H1 (cell line): ENCODE results near the gene ZBTB20. TPM values are rescaled to one million over a fixed set of nuclear protein-coding genes. Genes with fewer than 3 reads are reported as not detected.

Source experiments
- CHD2 ChIP-seq: IDR thresholded peaks from 2 replicates; pipeline ENCODE4 v1.6.1; 2012; ENCODE audit warnings: low read length, improper control_type of control experiment
- MAFK ChIP-seq: IDR thresholded peaks from 2 replicates; pipeline ENCODE4 v1.6.1; 2012; ENCODE audit warnings: low read depth, mild to moderate bottlenecking, improper control_type of control experiment, low read length
- POLR2A ChIP-seq, 2 experiments: IDR thresholded peaks; 1 replicate in 1 of 2; 2 replicates in 1 of 2; pipeline ENCODE4 v1.6.1; 2011; ENCODE audit warnings: low read depth in 2 of 2, low read length in 2 of 2, mild to moderate bottlenecking in 2 of 2; ENCODE audit errors: control extremely low read depth in 1 of 2
- polyA plus RNA-seq, 7 experiments: library from polyadenylated mRNA; depleted of rRNA in 3 of 7; stranded (reverse) in 5 of 7; unstranded in 2 of 7; fragments of >200 nt in 5 of 7; fragments of 200-250 nt in 2 of 7; gene quantifications; 1 replicate in 5 of 7; 2 replicates in 1 of 7; 4 replicates in 1 of 7; pipeline versions ENCODE4 v1.2.1 to v1.2.3, GENCODE V29; 2011 to 2013; ENCODE audit warnings: missing spikeins in 2 of 7, mixed read lengths in 2 of 7
- total RNA-seq: library from RNA; stranded (reverse); fragmentation: NEBNext Ultra II Directional; extraction: Animal tissue kit (Norgen Biotek cat#: 25700); gene quantifications from 2 replicates; pipeline ENCODE4 v1.2.1, GENCODE V29; 2021
- TF ChIP-seq, protein P1 (sequence below): IDR thresholded peaks from 2 replicates; pipeline ENCODE4 v1.6.1; 2011; ENCODE audit warnings: low read length, improper control_type of control experiment

ZBTB20 gene
- total and polyA plus RNA-seq, 2 of the 8 experiments (the other 6 are each of a cell fraction or from before 2014, with no cell fraction given) = 0.35 to 1.3 TPM

DNA sequence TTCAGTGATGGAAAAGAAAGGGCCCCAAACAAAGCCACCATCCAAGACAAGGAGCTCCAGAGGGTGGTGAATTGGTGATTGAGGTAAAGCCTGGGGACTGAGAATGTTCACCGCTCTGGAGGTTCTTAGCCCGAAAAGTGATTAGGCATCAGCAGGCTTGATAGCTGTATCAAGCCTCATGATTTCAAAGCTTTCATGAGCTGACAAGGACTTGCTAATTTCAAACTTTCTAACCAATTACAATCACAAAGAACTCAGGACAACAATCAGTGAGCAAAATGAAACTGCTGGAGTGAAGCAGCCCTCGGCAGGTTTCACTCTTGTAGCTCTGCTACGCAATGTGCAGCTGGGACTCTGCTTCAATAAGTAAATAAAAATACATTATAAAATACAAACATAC, 461.9 kb downstream of the ZBTB20 start (continued):
- TF ChIP-seq, protein P1, sequence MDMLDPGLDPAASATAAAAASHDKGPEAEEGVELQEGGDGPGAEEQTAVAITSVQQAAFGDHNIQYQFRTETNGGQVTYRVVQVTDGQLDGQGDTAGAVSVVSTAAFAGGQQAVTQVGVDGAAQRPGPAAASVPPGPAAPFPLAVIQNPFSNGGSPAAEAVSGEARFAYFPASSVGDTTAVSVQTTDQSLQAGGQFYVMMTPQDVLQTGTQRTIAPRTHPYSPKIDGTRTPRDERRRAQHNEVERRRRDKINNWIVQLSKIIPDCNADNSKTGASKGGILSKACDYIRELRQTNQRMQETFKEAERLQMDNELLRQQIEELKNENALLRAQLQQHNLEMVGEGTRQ = no peak
- TF ChIP-seq CHD2 (no peak), POLR2A (IDR thresholded peaks at IDR 0.05; ENCODE audit: control extremely low read depth in 1 of 2, low read depth in 2 of 2, low read length in 2 of 2) (no peak), MAFK (no peak)
